ENCODE data around the gene SERTM2. TPM values are rescaled to one million over a fixed set of nuclear protein-coding genes. Genes with fewer than 3 reads are reported as not detected.

Gene SERTM2
- polyA plus RNA-seq, 2 of the 4 experiments (the other 2 are of a cell fraction), result not detected

DNA sequence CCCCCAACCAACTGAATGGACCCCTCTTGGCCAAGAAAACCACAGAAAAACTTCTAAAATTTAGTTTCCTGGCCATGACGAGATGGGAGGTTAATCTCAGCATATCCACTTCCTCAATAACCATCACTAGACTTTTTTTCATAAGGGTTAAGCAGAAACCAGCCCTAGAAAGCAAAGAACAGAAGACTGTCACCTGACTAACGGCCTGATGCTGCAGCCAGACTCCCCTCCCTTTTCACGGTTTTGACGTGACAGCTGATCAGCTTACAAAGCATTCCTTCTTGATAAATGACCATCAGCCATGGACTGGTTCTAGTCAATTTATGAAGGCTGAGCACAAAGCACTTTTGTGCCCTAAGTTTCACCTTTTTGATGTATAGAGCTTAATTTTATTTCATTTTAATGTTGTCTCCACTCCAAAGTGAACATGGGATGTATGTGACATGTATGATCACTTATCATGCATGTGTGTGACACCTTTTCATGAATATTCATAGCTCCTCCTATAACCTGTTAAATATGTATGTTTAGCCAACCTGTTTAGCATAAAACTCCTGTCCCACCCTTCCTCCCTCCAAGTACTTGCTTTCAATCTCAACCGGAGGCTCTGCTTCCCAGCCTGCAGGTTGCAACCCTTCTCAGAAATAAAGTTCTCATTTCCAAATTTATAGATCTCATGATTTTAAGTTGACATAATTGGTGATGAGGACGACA lies 56.3 kb downstream of the SERTM2 start (continued):
- TF ChIP-seq NFE2L2 (conservative IDR thresholded peaks at IDR 0.05; ENCODE audit: low read length) (no peak), HOXA7 (CRISPR knock-in tag; IDR thresholded peaks at IDR 0.05) (no peak), ZSCAN20 (CRISPR knock-in tag; IDR thresholded peaks at IDR 0.05) (no peak), POLR2AphosphoS2 (conservative IDR thresholded peaks at IDR 0.05; ENCODE audit: low read length) (no peak), JUN (IDR thresholded peaks at IDR 0.05) (no peak)

DNA sequence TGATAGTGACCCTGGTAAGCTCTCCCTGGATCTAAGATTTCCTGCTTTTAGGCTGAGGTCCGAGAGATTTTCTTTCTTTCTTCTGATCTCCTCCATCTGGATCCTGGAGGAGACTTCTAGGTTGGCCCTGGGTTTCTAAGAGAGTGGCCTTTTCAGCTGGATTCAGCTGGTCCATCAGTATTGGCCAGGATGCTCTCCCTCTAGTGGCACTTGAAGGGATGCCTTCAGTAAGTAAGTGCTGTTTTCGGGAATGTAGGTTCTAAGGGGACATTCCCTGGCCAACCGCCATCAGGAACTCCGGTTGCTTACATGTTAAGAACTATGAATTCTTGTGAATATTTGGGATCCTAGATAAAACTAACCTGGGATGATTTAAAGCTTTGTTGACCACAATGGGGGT lies 56.9 kb downstream of the SERTM2 start:
- Histone ChIP-seq H3K4me1 (no peaks in the 10 kb centered on the region), H3K4me3 (no peak overlapping the region), H3K4me2 (no peak overlapping the region), H3K9me3 (no peaks in the 10 kb centered on the region), H3K27ac (no peak overlapping the region)
- POLR2A ChIA-PET, result no interaction called here
- WGBS (ENCODE audit: missing lambda C conversion rate), result 12% methylated on average over 4 of the region's 4 CpGs
- CTCF ChIA-PET, result interaction anchor here (0.6 kb wide), 1 partner anchor 150 kb away, joined by 4 read pairs; no protein-coding TSS in a partner anchor
- peak; percentile 78 to 89 for ATAC-seq
- peak; percentile 6 to 43 for DNase-seq (ENCODE audit: low read depth in 1 of 2, low spot score in 1 of 2)
- TF ChIP-seq CEBPB (IDR thresholded peaks at IDR 0.05), result no peak
- no peak for TF ChIP-seq HEYL (CRISPR knock-in tag; IDR thresholded peaks at IDR 0.05)
- no peak for TF ChIP-seq HOXA7 (CRISPR knock-in tag; IDR thresholded peaks at IDR 0.05)
- no peak for TF ChIP-seq ZSCAN20 (CRISPR knock-in tag; IDR thresholded peaks at IDR 0.05)
- TF ChIP-seq FOXS1 (CRISPR knock-in tag; IDR thresholded peaks at IDR 0.05), result no peak
- no peak for TF ChIP-seq RNF2 (IDR thresholded peaks at IDR 0.05; ENCODE audit: borderline replicate concordance, low read depth)
- TF ChIP-seq CBX8 (IDR thresholded peaks at IDR 0.05), result no peak
- TF ChIP-seq RCOR1 (IDR thresholded peaks at IDR 0.05; ENCODE audit: low read depth, low read length), result no peak
- FAIRE-seq, result no peak

DNA sequence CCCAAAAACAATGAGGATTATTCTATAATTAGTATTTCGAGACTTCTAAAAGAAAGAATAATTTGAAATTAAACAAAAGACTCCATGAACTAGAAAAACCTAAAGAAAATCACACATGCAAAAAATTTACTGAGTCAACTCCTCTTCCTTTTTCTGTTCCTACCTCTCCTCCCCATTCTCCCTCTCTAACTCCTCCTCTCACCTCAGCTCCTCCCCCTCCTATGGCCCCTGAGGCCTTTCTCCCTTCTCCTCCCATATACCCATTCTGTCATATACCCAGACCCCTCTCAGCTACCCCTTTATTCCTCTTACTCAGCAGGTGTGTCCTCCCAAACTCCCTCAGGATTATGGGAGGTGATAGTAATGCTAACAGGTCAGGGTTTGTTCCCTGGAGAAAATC lies 57.4 kb downstream of the SERTM2 start:
- no peak overlapping the region for H3K4me2 ChIP-seq
- no peak for ATAC-seq
- FAIRE-seq, result no peak
- WGBS (ENCODE audit: missing lambda C conversion rate), result 0% methylated on average over 1 of the region's 1 CpG
- TF ChIP-seq, protein P1, sequence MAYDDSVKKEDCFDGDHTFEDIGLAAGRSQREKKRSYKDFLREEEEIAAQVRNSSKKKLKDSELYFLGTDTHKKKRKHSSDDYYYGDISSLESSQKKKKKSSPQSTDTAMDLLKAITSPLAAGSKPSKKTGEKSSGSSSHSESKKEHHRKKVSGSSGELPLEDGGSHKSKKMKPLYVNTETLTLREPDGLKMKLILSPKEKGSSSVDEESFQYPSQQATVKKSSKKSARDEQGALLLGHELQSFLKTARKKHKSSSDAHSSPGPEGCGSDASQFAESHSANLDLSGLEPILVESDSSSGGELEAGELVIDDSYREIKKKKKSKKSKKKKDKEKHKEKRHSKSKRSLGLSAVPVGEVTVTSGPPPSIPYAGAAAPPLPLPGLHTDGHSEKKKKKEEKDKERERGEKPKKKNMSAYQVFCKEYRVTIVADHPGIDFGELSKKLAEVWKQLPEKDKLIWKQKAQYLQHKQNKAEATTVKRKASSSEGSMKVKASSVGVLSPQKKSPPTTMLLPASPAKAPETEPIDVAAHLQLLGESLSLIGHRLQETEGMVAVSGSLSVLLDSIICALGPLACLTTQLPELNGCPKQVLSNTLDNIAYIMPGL (CRISPR knock-in tag; IDR thresholded peaks at IDR 0.05; ENCODE audit: borderline replicate concordance), result no peak
- TF ChIP-seq PHF8 (IDR thresholded peaks at IDR 0.05; ENCODE audit: borderline replicate concordance, low read depth) (no peak), ESRRA (IDR thresholded peaks at IDR 0.05; ENCODE audit: borderline replicate concordance, low read length) (no peak), HOXB5 (CRISPR knock-in tag; IDR thresholded peaks at IDR 0.05) (no peak), FOXS1 (CRISPR knock-in tag; IDR thresholded peaks at IDR 0.05) (no peak), HES2 (IDR thresholded peaks at IDR 0.05) (no peak)
- CTCF ChIA-PET, result no interaction called here
- DNase-seq (ENCODE audit: low read depth in 1 of 2, low spot score in 1 of 2), result no peak
- no peak overlapping the region for H3K27ac ChIP-seq
- no peaks in the 10 kb centered on the region for H3K4me1 ChIP-seq
- POLR2A ChIA-PET, result no interaction called here
- no peaks in the 10 kb centered on the region for H3K9me3 ChIP-seq
- H3K4me3 ChIP-seq, result no peak overlapping the region

Other genes starting within 250 kb of the SERTM2 start
- not detected in 2 replicates for gene CAPN6, start 241.2 kb upstream of the SERTM2 start, polyA plus RNA-seq (2011; rRNA removed)
- gene CAPN6, start 241.2 kb upstream of the SERTM2 start, polyA plus RNA-seq (2017; fragmentation: RNase III; extraction: RNeasy Plus Mini Kit Qiagen cat#74134 plus additional on column Dnase treatment), result not detected in 3 replicates
- gene DCX, start 99.5 kb upstream of the SERTM2 start, polyA plus RNA-seq (2011; rRNA removed), result not detected in 2 replicates
- not detected in 3 replicates for gene DCX, start 99.5 kb upstream of the SERTM2 start, polyA plus RNA-seq (2017; fragmentation: RNase III; extraction: RNeasy Plus Mini Kit Qiagen cat#74134 plus additional on column Dnase treatment)
- gene ALG13, start 169.5 kb downstream of the SERTM2 start, polyA plus RNA-seq (2011; rRNA removed), result 136 and 149 TPM in 2 replicates
- 43.0 to 49.7 TPM (median 49.4 TPM) in 3 replicates for gene ALG13, start 169.5 kb downstream of the SERTM2 start, polyA plus RNA-seq (2017; fragmentation: RNase III; extraction: RNeasy Plus Mini Kit Qiagen cat#74134 plus additional on column Dnase treatment)